ENCODE data around the gene POLR3E. TPM values are rescaled to one million over a fixed set of nuclear protein-coding genes. Genes with fewer than 3 reads are reported as not detected.
"Not testable (repeated sequence)": the region's sequence is repeated elsewhere in the genome, so short reads cannot be mapped to it uniquely, and the experiment has no call there.

The POLR3E gene
- total and polyA plus RNA-seq, 12 donors, result 22.3 to 40.7 (median 30.6) TPM

GRCh38 chr16:22342082-22342481 is 44.9 kb downstream of the POLR3E start:
- intact Hi-C loops (cut with DNase I), result loop anchor here in 1 of 10 donors (10.0 kb wide), 1 partner anchor 63 kb away; no protein-coding TSS in a partner anchor
- no peak for DNase-seq
- 97 to 98% methylated on average over 2 of the region's 2 CpGs for WGBS, 2 donors
- Histone ChIP-seq H3K27me3 (no peaks in the 10 kb centered on the region), H3K9me3 (peaks cover 0 to 23% (median 11%) of the 10 kb centered on the region in 11 donors), H3K36me3 (peaks cover 0 to 58% (median 5%) of the 10 kb centered on the region in 9 donors), H3K4me3 (no peak overlapping the region), H3K4me1 (peaks cover 0 to 11% (median 0%) of the 10 kb centered on the region in 9 donors), H3K27ac (no peak overlapping the region)
- no peak for ATAC-seq
- no peak for TF ChIP-seq CTCF (IDR thresholded peaks at IDR 0.05)

- ATAC-seq, result peak in 6 of 8 donors; percentile 29 to 69 (median 43)
- Histone ChIP-seq H3K4me3 (no peak overlapping the region), H3K4me1 (peaks cover 0 to 16% (median 3%) of the 10 kb centered on the region in 9 donors), H3K36me3 (peaks cover 0 to 80% (median 16%) of the 10 kb centered on the region in 9 donors), H3K27me3 (no peaks in the 10 kb centered on the region), H3K27ac (peak overlapping the region in 4 of 10 donors; percentile 2 to 45 (median 24)), H3K9me3 (peaks cover 0 to 2% (median 0%) of the 10 kb centered on the region in 11 donors)
- intact Hi-C loops (cut with DNase I), result loop anchor here in 1 of 10 donors (10.0 kb wide), 1 partner anchor 58 kb away; no protein-coding TSS in a partner anchor
- no peak for DNase-seq
- no peak for TF ChIP-seq CTCF (IDR thresholded peaks at IDR 0.05)
- WGBS, 2 donors, result 64 to 70% methylated on average over 9 of the region's 9 CpGs
These were observed 49.3 kb downstream of the POLR3E start for GRCh38 chr16:22346483-22346882.

GRCh38 chr16:22347100-22347820 is 50.1 kb downstream of the POLR3E start:
- WGBS, 2 donors, result 76 to 77% methylated on average over 20 of the region's 20 CpGs
- TF ChIP-seq CTCF (IDR thresholded peaks at IDR 0.05), result no peak
- no peaks in the 10 kb centered on the region for H3K9me3 ChIP-seq
- no peaks in the 10 kb centered on the region for H3K27me3 ChIP-seq
- no peak overlapping the region for H3K4me3 ChIP-seq
- DNase-seq (peak; percentile 41 to 55), ATAC-seq (peak; percentile 73 to 98 (median 95))
- H3K36me3 ChIP-seq, result peaks cover 0 to 84% (median 16%) of the 10 kb centered on the region in 9 donors
- intact Hi-C loops (cut with DNase I), result loop anchor here in 1 of 10 donors (10.0 kb wide), 1 partner anchor 58 kb away; no protein-coding TSS in a partner anchor
- H3K4me1 ChIP-seq, result peaks cover 0 to 16% (median 3%) of the 10 kb centered on the region in 9 donors
- H3K27ac ChIP-seq, result peak overlapping the region in 4 of 10 donors; percentile 2 to 45 (median 30)

GRCh38 chr16:22348291-22348690 is 51.1 kb downstream of the POLR3E start:
- WGBS, 2 donors, result 92 to 93% methylated on average over 2 of the region's 2 CpGs
- DNase-seq, result no peak
- H3K9me3 ChIP-seq, result no peaks in the 10 kb centered on the region
- H3K27ac ChIP-seq, result no peak overlapping the region
- H3K4me3 ChIP-seq, result no peak overlapping the region
- intact Hi-C loops (cut with DNase I), result loop anchor here in 1 of 10 donors (10.0 kb wide), 1 partner anchor 57 kb away; no protein-coding TSS in a partner anchor
- ATAC-seq, result no peak
- no peak for TF ChIP-seq CTCF (IDR thresholded peaks at IDR 0.05)
- peaks cover 0 to 23% (median 3%) of the 10 kb centered on the region in 9 donors for H3K4me1 ChIP-seq
- peaks cover 0 to 91% (median 16%) of the 10 kb centered on the region in 9 donors for H3K36me3 ChIP-seq
- H3K27me3 ChIP-seq, result no peaks in the 10 kb centered on the region

- DNase-seq; H3K27ac ChIP-seq; H3K9me3 ChIP-seq; H3K4me3 ChIP-seq; H3K27me3 ChIP-seq; ATAC-seq; intact Hi-C loops (cut with DNase I): not testable (repeated sequence)
- WGBS, 2 donors, result 95 to 98% methylated on average over 6 of the region's 6 CpGs
- Histone ChIP-seq H3K36me3 (peaks cover 0 to 69% (median 16%) of the 10 kb centered on the region in 9 donors), H3K4me1 (peaks cover 0 to 50% (median 8%) of the 10 kb centered on the region in 9 donors)
These were observed 53.8 kb downstream of the POLR3E start for GRCh38 chr16:22351017-22351416.

Measured in heart right ventricle (tissue), 16 donors.